HL-60 (cell line): ENCODE results near the gene PPIAL4G.
"Not testable (repeated sequence)": the region's sequence is repeated elsewhere in the genome, so short reads cannot be mapped to it uniquely, and the experiment has no call there.

Experiments
- REST ChIP-seq: IDR thresholded peaks from 2 replicates; pipeline ENCODE4 v1.6.1; 2012; ENCODE audit warnings: low read depth; ENCODE audit not compliant: insufficient replicate concordance
- TF ChIP-seq, protein P1 (sequence below): IDR thresholded peaks from one replicate; pipeline ENCODE4 v1.5.1; 2011; ENCODE audit warnings: low read length, control low read depth, inconsistent platforms; ENCODE audit not compliant: insufficient read depth

DNA sequence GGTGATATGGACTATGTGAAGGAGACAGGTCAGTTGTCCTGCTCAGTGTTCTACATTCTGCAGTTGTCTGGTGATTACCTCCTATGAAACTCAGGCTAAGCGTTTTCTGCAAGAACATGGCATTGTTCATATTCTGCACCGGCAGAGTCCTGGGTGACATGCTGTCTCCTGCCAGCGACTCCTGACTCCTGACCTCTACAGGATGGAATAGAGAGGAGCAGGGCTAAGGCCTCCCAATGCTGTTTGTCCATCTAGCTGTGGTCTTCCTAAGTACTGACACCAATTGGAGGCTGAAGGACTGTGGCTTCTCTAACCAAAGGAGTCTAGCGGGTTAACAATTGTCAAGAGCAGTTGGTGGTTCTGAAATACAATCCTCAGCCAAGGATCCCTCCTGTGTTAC is 49.1 kb upstream of the PPIAL4G start:
- TF ChIP-seq, protein P1, sequence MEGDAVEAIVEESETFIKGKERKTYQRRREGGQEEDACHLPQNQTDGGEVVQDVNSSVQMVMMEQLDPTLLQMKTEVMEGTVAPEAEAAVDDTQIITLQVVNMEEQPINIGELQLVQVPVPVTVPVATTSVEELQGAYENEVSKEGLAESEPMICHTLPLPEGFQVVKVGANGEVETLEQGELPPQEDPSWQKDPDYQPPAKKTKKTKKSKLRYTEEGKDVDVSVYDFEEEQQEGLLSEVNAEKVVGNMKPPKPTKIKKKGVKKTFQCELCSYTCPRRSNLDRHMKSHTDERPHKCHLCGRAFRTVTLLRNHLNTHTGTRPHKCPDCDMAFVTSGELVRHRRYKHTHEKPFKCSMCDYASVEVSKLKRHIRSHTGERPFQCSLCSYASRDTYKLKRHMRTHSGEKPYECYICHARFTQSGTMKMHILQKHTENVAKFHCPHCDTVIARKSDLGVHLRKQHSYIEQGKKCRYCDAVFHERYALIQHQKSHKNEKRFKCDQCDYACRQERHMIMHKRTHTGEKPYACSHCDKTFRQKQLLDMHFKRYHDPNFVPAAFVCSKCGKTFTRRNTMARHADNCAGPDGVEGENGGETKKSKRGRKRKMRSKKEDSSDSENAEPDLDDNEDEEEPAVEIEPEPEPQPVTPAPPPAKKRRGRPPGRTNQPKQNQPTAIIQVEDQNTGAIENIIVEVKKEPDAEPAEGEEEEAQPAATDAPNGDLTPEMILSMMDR, result not testable (repeated sequence)
- not testable (repeated sequence) for TF ChIP-seq REST
